Measurements from ENCODE around the gene RGL2. TPM values are rescaled to one million over a fixed set of nuclear protein-coding genes. Genes with fewer than 3 reads are reported as not detected.

RGL2 gene
- total and polyA plus RNA-seq, 2 of the 13 experiments (the other 11 are each of a cell fraction or from before 2014, with no cell fraction given), result 22.9 to 47.4 TPM

DNA sequence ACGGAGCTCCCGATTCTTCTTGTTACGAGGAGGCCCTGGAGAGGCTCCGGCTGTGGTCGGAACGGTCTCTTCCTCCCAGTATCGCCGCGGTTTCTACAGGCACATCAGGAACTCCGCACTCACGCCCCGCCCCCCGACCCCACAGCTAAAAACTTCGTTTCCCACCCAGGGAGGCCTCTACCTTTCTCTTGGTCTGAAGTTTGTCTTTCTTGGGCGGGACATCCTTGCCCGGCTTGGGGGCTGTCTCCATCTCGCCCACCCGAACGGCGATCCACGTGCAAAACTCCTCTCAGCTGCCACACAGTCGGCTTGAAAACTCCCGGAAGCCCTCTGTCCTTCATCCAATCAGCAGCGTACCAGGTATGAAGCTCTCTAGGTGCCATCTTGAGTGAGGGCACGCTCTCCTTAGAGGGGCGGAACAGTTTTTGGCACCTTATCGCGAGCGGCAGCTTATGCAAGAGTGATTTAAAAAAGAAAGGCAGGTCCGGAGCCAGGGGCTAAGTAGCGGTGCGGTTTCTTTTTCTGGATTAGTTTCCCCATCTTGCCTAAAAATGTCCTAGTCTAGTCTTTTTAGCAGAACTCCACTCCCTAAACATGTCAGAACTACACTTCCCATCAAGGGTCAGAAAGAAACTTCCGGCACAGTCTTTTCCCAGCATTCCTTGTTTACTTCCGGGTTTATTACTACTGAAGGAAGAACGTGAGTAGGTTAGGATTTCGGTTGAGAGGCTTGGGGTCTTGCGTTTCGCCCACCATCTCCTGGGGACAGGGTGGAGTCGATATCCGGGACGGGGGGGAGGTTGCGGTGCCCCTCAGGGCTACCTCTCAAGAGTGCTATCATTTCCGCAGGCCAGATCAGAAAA is 9.6 kb downstream of the RGL2 start, which contains the start of the genes PFDN6 and WDR46 (continued):
- TF ChIP-seq, protein P1, sequence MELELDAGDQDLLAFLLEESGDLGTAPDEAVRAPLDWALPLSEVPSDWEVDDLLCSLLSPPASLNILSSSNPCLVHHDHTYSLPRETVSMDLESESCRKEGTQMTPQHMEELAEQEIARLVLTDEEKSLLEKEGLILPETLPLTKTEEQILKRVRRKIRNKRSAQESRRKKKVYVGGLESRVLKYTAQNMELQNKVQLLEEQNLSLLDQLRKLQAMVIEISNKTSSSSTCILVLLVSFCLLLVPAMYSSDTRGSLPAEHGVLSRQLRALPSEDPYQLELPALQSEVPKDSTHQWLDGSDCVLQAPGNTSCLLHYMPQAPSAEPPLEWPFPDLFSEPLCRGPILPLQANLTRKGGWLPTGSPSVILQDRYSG (CRISPR knock-in tag; IDR thresholded peaks at IDR 0.05), result no peak
- TF ChIP-seq ZNF468 (CRISPR knock-in tag; IDR thresholded peaks at IDR 0.05) (no peak), NCOA1 (CRISPR knock-in tag; IDR thresholded peaks at IDR 0.05) (no peak), EZH2 (conservative IDR thresholded peaks at IDR 0.05; ENCODE audit: low read depth, low read length) (no peak), ZNF510 (CRISPR knock-in tag; IDR thresholded peaks at IDR 0.05; ENCODE audit: low read depth) (peak; percentile 66; the same call in 1 of the 2 replicates), SMAD3 (CRISPR knock-in tag; IDR thresholded peaks at IDR 0.05) (no peak), KLF9 (CRISPR knock-in tag; IDR thresholded peaks at IDR 0.05; ENCODE audit: low read depth) (no peak), ZFP82 (CRISPR knock-in tag; IDR thresholded peaks at IDR 0.05; ENCODE audit: borderline replicate concordance) (no peak), SP140L (CRISPR knock-in tag; IDR thresholded peaks at IDR 0.05; ENCODE audit: borderline replicate concordance) (no peak), EHMT2 (IDR thresholded peaks at IDR 0.05; ENCODE audit: borderline replicate concordance, low read depth, low read length) (no peak; the same call in 1 of the 2 replicates), ETV6 (CRISPR knock-in tag; conservative IDR thresholded peaks at IDR 0.05) (no peak), ZSCAN21 (CRISPR knock-in tag; IDR thresholded peaks at IDR 0.05; ENCODE audit: borderline replicate concordance) (0 out of 2 replicates have a peak, but pooled peaks have one; percentile 4), SP5 (CRISPR knock-in tag; IDR thresholded peaks at IDR 0.05; ENCODE audit: borderline replicate concordance, low read depth) (peak; percentile 26; the same call in 1 of the 2 replicates)
- TF ChIP-seq, protein P2, sequence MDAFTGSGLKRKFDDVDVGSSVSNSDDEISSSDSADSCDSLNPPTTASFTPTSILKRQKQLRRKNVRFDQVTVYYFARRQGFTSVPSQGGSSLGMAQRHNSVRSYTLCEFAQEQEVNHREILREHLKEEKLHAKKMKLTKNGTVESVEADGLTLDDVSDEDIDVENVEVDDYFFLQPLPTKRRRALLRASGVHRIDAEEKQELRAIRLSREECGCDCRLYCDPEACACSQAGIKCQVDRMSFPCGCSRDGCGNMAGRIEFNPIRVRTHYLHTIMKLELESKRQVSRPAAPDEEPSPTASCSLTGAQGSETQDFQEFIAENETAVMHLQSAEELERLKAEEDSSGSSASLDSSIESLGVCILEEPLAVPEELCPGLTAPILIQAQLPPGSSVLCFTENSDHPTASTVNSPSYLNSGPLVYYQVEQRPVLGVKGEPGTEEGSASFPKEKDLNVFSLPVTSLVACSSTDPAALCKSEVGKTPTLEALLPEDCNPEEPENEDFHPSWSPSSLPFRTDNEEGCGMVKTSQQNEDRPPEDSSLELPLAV (CRISPR knock-in tag; conservative IDR thresholded peaks at IDR 0.05; ENCODE audit: low read depth), result no peak
- TF ChIP-seq, protein P3, sequence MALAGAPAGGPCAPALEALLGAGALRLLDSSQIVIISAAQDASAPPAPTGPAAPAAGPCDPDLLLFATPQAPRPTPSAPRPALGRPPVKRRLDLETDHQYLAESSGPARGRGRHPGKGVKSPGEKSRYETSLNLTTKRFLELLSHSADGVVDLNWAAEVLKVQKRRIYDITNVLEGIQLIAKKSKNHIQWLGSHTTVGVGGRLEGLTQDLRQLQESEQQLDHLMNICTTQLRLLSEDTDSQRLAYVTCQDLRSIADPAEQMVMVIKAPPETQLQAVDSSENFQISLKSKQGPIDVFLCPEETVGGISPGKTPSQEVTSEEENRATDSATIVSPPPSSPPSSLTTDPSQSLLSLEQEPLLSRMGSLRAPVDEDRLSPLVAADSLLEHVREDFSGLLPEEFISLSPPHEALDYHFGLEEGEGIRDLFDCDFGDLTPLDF (CRISPR knock-in tag; IDR thresholded peaks at IDR 0.05), result no peak
- TF ChIP-seq, protein P4, sequence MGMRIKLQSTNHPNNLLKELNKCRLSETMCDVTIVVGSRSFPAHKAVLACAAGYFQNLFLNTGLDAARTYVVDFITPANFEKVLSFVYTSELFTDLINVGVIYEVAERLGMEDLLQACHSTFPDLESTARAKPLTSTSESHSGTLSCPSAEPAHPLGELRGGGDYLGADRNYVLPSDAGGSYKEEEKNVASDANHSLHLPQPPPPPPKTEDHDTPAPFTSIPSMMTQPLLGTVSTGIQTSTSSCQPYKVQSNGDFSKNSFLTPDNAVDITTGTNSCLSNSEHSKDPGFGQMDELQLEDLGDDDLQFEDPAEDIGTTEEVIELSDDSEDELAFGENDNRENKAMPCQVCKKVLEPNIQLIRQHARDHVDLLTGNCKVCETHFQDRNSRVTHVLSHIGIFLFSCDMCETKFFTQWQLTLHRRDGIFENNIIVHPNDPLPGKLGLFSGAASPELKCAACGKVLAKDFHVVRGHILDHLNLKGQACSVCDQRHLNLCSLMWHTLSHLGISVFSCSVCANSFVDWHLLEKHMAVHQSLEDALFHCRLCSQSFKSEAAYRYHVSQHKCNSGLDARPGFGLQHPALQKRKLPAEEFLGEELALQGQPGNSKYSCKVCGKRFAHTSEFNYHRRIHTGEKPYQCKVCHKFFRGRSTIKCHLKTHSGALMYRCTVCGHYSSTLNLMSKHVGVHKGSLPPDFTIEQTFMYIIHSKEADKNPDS (CRISPR knock-in tag; IDR thresholded peaks at IDR 0.05), result no peak
- TF ChIP-seq, protein P5, sequence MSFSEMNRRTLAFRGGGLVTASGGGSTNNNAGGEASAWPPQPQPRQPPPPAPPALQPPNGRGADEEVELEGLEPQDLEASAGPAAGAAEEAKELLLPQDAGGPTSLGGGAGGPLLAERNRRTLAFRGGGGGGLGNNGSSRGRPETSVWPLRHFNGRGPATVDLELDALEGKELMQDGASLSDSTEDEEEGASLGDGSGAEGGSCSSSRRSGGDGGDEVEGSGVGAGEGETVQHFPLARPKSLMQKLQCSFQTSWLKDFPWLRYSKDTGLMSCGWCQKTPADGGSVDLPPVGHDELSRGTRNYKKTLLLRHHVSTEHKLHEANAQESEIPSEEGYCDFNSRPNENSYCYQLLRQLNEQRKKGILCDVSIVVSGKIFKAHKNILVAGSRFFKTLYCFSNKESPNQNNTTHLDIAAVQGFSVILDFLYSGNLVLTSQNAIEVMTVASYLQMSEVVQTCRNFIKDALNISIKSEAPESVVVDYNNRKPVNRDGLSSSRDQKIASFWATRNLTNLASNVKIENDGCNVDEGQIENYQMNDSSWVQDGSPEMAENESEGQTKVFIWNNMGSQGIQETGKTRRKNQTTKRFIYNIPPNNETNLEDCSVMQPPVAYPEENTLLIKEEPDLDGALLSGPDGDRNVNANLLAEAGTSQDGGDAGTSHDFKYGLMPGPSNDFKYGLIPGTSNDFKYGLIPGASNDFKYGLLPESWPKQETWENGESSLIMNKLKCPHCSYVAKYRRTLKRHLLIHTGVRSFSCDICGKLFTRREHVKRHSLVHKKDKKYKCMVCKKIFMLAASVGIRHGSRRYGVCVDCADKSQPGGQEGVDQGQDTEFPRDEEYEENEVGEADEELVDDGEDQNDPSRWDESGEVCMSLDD (CRISPR knock-in tag; IDR thresholded peaks at IDR 0.05; ENCODE audit: borderline replicate concordance), result no peak
- TF ChIP-seq, protein P6, sequence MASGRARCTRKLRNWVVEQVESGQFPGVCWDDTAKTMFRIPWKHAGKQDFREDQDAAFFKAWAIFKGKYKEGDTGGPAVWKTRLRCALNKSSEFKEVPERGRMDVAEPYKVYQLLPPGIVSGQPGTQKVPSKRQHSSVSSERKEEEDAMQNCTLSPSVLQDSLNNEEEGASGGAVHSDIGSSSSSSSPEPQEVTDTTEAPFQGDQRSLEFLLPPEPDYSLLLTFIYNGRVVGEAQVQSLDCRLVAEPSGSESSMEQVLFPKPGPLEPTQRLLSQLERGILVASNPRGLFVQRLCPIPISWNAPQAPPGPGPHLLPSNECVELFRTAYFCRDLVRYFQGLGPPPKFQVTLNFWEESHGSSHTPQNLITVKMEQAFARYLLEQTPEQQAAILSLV (CRISPR knock-in tag; IDR thresholded peaks at IDR 0.05; ENCODE audit: borderline replicate concordance), result 0 out of 2 replicates have a peak, but pooled peaks have one; percentile 36

Measured in HepG2 (cell line).